ENCODE measurements around the gene UBASH3A.

Gene UBASH3A

GRCh38 chr21:42375506-42375905 is 28.2 kb upstream of the UBASH3A start:
- no peak for DNase-seq

DNA sequence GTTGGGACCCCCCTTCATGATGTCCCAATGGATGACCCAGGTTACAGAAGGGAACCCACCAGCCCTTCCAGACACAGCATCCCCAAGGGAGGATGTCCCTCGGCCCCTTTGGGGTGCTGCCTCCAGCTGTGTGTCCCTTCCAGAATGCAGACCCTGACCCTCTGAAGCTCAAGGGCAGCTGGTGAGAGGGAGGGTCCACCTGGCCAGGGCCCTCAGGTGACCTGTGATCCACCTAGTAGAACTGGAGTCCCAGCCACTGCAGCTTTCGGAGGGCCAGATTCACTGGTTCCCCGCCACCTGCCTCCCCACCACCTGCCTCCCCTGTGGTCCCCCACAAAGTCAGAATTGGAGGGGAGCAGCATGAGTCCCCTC is 27.8 kb upstream of the UBASH3A start:
- DNase-seq = no peak

DNA sequence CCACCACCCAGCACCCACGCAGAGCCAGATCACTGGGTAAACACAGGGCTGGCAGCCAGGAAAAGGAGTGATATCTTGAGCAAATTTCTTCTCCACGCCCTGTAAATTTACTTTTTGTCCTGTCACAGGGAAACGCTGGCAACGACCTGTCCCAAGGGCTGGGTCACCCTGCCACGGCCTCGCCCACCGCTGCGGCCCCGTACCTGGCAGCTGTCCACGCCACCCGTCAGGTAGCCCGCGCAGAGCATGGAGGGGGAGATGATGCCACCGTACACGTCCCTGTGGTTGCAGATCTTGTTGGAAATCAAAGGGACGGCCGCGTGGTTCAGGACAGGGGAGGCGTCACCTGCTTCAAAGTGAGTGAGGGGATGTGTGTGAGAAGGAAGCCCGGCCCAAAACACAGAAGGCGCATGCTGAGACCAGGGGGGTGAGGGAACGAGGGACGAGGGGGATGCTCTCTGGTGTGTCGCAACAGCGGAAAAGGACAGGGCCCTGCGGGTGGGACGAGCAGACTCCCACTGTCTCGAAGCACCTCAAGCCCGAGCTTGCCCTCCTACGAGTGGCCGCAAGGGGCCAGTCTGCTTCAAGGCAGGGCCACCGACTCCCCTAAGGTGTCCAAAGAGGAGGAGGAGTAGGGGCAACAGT is 27.2 kb upstream of the UBASH3A start:
- DNase-seq = no peak

GRCh38 chr21:42377211-42377950 is 26.3 kb upstream of the UBASH3A start:
- no peak for DNase-seq

DNA sequence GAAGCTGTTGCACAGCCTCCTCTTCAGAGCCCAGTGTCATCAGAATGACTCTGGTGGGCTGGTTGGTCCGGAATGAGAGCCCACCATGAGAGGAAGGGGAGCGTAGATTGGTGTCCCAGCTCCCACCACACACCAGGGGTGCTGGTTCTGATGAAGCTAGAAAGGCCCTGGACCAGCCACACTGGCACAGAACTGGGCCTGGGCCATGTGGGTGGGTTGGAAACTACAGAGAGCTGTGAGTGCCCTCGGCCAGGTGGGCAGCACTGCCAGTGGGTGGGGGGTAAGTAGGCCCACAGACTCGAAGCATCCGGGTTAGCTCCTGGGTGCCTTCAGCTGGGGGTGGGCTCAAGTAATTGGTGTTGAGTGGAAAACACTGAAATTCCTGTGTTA is 25.8 kb upstream of the UBASH3A start:
- DNase-seq = no peak

- no peak for DNase-seq
These were observed 25.3 kb upstream of the UBASH3A start for GRCh38 chr21:42378418-42378817.

DNA sequence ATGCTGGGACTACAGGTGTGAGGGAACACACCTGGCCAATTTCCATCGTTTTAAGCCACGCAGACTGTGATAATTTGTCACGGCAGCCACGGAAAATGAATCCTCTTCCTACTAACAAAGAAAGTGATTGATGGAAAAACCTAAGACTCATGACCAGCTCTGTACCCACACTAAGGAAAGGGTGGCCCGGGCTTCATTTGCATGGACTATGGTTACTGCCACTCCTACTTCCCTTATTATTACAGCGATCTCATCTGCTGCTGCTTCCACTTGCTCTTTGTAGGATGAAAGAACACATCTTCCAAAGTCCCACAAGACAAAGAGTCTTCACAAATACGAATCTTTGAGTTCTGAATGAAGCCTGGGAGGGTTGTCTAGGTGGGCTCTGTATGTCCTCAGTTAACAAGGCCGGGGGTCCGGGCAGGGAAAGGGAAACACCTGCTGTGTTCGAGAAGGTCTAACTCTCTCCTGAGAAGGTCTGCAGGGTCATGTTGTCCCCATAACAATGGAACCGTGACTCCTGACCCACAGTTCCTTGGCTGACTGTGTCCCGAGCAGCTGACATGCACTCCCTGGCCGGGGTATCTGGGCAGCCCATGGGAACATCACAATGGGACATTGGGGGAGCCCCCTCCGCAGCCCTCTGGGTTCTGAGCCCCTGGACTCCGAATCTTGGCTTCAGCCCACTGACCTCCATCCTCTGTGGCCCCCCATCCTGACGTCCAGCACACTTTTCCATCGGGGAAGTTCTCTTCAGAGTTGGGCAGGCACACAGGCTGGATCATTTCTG is 24.1 kb upstream of the UBASH3A start:
- no peak for DNase-seq

GRCh38 chr21:42381347-42381984 is 22.2 kb upstream of the UBASH3A start:
- DNase-seq = peak; percentile 8

DNA sequence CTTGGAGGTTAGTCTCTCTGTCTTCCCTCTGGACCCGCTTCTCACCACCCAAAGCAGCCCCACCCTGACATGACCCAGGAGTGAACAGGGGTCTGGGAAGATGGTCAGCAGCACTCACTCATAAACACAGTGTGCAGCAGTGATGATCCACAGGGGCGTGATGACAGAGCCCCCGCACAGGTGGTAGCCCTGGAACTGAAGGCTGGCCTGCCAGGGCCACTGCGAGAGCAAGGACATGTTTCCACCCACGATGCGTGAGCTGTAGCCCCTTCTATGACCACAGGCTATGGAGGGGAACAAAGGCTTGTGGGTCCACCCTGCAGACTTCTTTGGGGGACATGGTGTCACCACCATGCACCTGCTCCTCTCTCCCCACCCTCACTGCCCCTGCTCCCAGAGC is 20.8 kb upstream of the UBASH3A start:
- DNase-seq = no peak

- no peak for DNase-seq
These were observed 20.4 kb upstream of the UBASH3A start for GRCh38 chr21:42383331-42383730.

GRCh38 chr21:42384156-42384945 is 19.4 kb upstream of the UBASH3A start:
- DNase-seq = no peak

GRCh38 chr21:42384989-42385388 is 18.7 kb upstream of the UBASH3A start:
- DNase-seq = no peak

GRCh38 chr21:42385619-42386018 is 18.1 kb upstream of the UBASH3A start:
- DNase-seq = no peak

- no peak for DNase-seq
These were observed 17.6 kb upstream of the UBASH3A start for GRCh38 chr21:42386034-42386591.

- DNase-seq = no peak
These were observed 16.5 kb upstream of the UBASH3A start for GRCh38 chr21:42387164-42387563.

GRCh38 chr21:42387843-42388340 is 15.8 kb upstream of the UBASH3A start:
- DNase-seq = no peak

DNA sequence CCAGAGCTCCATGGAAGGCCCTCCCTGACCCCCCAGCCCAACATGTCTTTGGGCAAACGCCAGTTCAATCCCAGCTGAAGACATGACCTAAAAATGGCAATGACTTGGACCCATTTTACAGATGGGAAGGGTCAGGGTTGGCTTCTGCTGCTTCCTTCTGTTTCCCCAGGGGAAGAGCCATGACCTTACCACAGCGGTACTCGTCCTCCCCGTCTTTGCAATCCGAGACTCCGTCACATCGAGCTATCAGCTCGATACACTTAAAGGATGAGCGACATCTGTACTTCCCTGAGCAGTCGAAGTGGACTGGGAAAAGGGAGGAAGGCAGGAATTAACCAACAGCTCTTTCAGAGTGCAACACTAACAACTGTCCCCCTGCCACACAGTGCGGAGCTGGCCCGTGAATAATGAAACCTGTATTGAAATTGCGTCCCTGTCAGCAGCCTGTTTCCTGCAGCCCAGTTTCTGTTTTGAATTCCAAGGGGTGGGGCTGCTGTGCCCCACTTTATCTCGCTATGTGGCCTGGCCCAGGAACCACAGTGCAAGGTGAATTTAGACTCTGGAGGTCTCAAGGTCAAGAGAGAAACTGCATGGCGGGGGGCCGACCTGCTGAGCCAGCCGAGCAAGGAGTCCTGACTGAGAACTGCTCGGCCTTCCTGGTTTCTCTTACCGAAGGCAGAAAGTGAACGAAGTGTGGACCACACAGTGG is 14.8 kb upstream of the UBASH3A start:
- no peak for DNase-seq

DNA sequence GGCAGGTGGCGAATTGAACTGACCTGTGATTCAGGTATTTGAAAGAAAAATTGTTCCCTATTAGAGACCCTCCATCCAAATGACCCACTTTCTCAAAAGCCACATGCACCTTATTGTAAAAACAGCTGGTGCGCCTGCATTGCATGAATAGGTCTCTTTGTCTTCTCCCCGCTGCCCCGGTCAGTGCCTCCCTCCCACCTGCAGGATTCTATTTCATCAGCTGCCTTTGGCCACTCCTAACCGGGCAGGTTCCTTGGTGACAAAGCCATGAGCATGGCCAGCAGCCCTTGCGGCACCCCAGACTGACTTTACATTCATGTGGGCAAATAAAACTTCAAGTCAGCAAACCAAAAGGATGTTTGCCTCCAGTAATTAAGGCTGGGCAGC is 14.3 kb upstream of the UBASH3A start:
- no peak for DNase-seq

GRCh38 chr21:42390193-42390592 is 13.5 kb upstream of the UBASH3A start:
- no peak for DNase-seq

GRCh38 chr21:42390696-42391095 is 13.0 kb upstream of the UBASH3A start:
- no peak for DNase-seq

DNA sequence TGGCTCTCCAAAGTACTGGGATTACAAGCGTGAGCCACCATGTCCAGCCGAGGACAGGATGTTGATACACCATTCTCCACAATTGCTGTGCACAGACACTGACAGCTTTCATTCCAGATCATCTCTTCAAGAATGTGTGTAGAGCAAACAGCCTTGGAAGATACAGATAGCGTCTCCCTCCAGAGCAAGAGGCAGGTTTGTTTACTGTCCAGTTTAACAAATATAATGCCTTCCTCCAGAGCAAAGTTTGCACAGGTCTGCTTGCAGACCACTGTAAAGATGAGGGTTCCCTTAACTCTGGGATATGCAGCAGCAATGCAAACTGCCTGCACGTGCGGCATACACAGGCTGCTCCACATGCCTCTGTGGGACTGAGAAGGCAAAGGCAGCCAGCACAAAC is 12.4 kb upstream of the UBASH3A start:
- DNase-seq = no peak
